AG04450 (cell line): ENCODE data around the gene WT1. TPM values are rescaled to one million over a fixed set of nuclear protein-coding genes. Genes with fewer than 3 reads are reported as not detected.

ENCODE experiments used
- CTCF ChIA-PET: fragments of 300-600, 350-600 bp; formaldehyde crosslinking; extraction: SDS; loops from one replicate; lab custom pipeline; 2022; ENCODE audit warnings: antibody characterized with exemption, inconsistent platforms; lab: Charles Lee
- POLR2A ChIA-PET: fragments of 350-600 bp; formaldehyde crosslinking; extraction: SDS; loops from one replicate; lab custom pipeline; 2021; ENCODE audit warnings: antibody characterized with exemption, inconsistent platforms; lab: Yijun Ruan, JAX
- DNase-seq: peaks from one replicate; pipeline ENCODE4 v3.0.0-alpha.2; 2011; ENCODE audit warnings: low read depth, low spot score
- H3K27ac ChIP-seq: one replicate; pipeline ENCODE4 v1.5.1; 2012; ENCODE audit warnings: low read depth, low read length, control low read depth
- H3K27me3 ChIP-seq: one replicate; pipeline ENCODE4 v1.6.0; 2012; ENCODE audit warnings: low read length; ENCODE audit not compliant: control insufficient read depth, insufficient read depth
- H3K4me3 ChIP-seq: 2 replicates; pipeline ENCODE4 v1.5.1; 2011; ENCODE audit warnings: mild to moderate bottlenecking, low read depth, low read length, control low read depth
- H3K9me3 ChIP-seq: 2 replicates; pipeline ENCODE4 v1.5.1; 2012; ENCODE audit warnings: low read length; ENCODE audit not compliant: control insufficient read depth, insufficient read depth
- polyA plus RNA-seq: library from polyadenylated mRNA; depleted of rRNA; stranded (reverse); fragments of >200 nt; gene quantifications from 2 replicates; pipeline ENCODE4 v1.2.3, GENCODE V29; 2011
- TF ChIP-seq, protein P1 (sequence below): IDR thresholded peaks from 2 replicates; pipeline ENCODE4 v1.5.1; 2011; ENCODE audit warnings: low read depth, low read length, control low read depth, inconsistent platforms

Gene WT1
- polyA plus RNA-seq, 1 experiment, result not detected

DNA sequence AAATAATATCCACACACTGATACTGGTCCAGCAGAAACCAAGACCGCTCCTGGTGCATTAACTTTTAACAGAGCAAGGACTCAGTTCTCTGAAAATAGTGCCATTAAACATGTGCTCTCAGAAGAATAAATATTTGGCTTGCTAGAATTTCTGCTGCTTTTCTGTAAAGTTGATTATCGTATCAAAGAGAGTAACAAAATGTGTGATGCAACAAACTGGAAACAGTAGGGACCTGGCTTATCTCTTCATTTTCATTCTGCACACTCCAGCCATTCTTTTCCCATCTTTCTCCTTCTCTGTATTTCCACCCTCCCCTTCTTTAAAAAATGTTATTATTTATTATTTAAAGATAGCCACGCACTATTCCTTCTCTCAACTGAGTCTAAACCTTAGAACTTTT lies 43.9 kb downstream of the WT1 start:
- ChIA-PET POLR2A (no interaction called here), CTCF (no interaction called here)
- Histone ChIP-seq H3K4me3 (no peak overlapping the region), H3K27ac (no peak overlapping the region), H3K9me3 (no peaks in the 10 kb centered on the region), H3K27me3 (peaks cover 3% of the 10 kb centered on the region)
- no peak for DNase-seq
- TF ChIP-seq, protein P1, sequence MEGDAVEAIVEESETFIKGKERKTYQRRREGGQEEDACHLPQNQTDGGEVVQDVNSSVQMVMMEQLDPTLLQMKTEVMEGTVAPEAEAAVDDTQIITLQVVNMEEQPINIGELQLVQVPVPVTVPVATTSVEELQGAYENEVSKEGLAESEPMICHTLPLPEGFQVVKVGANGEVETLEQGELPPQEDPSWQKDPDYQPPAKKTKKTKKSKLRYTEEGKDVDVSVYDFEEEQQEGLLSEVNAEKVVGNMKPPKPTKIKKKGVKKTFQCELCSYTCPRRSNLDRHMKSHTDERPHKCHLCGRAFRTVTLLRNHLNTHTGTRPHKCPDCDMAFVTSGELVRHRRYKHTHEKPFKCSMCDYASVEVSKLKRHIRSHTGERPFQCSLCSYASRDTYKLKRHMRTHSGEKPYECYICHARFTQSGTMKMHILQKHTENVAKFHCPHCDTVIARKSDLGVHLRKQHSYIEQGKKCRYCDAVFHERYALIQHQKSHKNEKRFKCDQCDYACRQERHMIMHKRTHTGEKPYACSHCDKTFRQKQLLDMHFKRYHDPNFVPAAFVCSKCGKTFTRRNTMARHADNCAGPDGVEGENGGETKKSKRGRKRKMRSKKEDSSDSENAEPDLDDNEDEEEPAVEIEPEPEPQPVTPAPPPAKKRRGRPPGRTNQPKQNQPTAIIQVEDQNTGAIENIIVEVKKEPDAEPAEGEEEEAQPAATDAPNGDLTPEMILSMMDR, result no peak

DNA sequence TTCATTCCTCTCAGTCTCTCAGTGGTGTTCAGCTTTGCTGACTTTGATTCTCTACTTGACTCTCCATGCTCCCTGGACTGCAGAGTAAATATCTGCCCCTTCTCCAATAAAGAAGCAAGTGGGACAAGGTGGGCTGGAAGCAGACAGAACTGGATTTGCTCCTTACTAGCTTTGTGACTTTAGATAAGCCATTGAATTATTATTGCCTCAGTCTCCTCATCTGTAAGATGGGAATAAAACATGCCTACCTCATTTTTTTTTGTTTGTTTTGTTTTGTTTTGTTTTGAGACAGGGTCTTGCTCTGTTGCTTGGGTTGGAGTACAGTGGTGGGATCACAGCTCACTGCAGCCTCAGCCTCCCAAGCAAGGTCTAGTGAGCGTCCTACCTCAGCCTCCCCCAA lies 44.6 kb downstream of the WT1 start:
- no peak overlapping the region for H3K4me3 ChIP-seq
- H3K9me3 ChIP-seq, result no peaks in the 10 kb centered on the region
- H3K27ac ChIP-seq, result no peak overlapping the region
- peaks cover 3% of the 10 kb centered on the region for H3K27me3 ChIP-seq
- POLR2A ChIA-PET, result no interaction called here
- CTCF ChIA-PET, result no interaction called here
- TF ChIP-seq, protein P1, result no peak
- DNase-seq, result no peak

DNA sequence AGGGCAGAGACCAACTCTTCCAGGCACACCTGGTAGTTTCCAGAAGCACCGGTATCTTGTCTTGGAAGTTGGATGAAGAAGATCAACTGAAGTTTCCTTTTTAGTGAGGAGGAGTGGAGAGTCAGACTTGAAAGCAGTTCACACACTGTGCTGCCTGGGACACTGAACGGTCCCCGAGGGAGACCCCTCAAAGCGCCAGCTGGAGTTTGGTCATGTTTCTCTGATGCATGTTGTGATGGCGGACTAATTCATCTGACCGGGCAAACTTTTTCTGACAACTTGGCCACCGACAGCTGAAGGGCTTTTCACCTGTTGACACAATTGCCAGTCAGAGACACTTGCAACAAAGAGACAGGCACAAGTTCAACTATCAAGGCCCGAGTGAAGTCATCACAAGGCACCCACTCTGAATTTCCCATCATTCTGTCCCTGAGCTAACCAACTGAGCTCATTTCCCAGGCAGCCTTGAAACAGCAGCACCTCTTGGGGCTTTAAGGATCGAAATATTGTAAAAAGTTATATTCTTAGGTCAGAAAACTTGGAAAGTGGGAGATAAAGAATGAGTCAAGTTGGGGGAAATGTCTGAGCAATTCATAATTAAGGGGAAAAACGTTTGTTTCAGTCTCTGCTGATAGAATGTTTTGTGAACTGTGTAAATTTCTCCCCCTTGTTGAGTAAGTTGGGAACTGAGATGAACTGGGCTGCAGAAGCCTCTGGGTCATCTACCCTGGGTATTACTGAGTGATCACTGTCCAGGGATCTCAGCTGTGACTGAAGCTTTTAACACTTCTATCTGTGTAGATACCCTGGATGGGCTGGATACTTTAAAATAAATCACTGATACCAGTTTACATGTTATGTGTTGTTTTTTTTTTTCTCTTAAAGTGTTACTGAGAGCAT lies 46.2 kb downstream of the WT1 start:
- POLR2A ChIA-PET, result no interaction called here
- H3K9me3 ChIP-seq, result no peaks in the 10 kb centered on the region
- no peak for DNase-seq
- no peak overlapping the region for H3K4me3 ChIP-seq
- no peak overlapping the region for H3K27ac ChIP-seq
- CTCF ChIA-PET, result no interaction called here
- H3K27me3 ChIP-seq, result no peaks in the 10 kb centered on the region
- TF ChIP-seq, protein P1, result no peak

DNA sequence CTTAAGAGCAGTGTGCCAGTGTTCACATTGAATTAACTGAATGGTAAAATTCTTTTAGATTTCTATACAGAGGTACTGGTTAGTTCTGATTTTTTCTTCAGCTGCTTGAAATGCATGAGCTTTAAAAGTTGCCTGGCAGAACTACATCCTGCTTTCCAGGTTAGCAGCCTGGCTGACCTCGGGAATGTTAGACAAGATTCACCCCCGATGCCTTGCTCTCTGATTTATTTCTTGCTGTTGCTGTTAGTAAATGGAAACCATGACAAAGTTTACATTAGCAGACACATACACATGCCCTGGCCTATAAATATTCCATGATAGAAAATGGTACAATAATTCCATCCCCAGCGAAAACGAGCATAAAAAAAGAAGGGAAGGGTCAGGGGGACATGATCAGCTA lies 47.0 kb downstream of the WT1 start:
- Histone ChIP-seq H3K27ac (no peak overlapping the region), H3K9me3 (no peaks in the 10 kb centered on the region), H3K4me3 (no peak overlapping the region), H3K27me3 (no peaks in the 10 kb centered on the region)
- ChIA-PET POLR2A (no interaction called here), CTCF (no interaction called here)
- no peak for DNase-seq
- TF ChIP-seq, protein P1, result no peak

DNA sequence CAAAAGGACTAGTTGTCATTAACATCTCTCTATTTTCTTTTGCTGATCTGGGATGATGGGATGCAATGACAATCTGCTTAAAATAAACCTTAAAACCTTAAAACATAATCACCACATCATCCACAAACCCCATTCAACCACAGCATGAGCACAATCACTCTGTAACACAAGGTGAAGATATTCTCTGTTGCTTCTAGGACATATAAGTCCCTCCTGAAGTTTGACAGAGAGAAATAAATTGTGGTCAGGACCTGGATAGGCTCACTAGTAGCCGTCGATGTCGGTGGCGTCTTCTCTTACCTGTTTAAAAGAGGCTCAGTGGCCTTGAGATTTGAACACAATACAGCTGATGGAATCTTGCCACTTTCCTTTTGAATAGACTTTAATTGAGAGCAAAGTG lies 47.9 kb downstream of the WT1 start:
- TF ChIP-seq, protein P1, result no peak
- Histone ChIP-seq H3K4me3 (no peak overlapping the region), H3K9me3 (no peaks in the 10 kb centered on the region), H3K27ac (no peak overlapping the region), H3K27me3 (no peaks in the 10 kb centered on the region)
- CTCF ChIA-PET, result interaction anchor here (1.1 to 1.8 kb wide), 2 partner anchors 54 to 405 kb away, joined by 4 read pairs; no protein-coding TSS in a partner anchor
- POLR2A ChIA-PET, result no interaction called here
- no peak for DNase-seq
